Measurements from ENCODE around the gene RTL10.

RTL10 gene

DNA sequence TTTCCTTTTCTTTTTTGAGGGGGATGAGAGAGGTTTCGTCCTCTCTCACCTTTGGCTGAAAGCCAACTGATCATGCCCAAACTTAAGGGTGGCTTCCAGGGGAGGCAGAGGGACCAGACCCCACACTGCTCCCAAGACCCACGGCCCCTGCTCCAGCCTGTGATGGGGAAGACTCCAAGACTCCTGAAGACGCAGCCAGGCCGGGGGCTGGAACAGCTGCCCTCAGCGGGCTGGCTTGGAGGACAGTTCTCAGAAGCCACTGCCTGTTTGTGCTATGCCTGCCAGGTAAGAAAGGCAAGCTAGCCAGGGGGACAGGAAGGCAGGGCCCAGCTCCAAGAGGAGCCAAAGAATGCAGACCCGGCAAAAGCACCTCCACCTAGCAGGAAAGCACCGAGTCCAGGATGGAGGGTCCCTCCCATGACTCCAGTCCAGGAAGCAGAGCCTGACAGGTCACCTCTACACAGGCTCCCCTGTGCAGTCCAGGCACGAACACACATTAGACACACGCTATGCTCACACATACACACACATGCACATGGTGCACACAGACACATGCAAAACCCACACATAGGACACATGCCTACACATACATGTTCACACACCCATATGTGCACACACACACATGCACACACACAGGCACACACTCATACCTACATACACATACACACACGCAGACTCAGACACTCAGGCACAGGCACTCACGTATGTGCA is 31.3 kb downstream of the RTL10 start:
- no peak for DNase-seq (ENCODE audit: low read depth in 2 of 2)

GRCh38 chr22:19822301-19823117 is 32.2 kb downstream of the RTL10 start:
- DNase-seq (ENCODE audit: low read depth in 2 of 2), result no peak

DNA sequence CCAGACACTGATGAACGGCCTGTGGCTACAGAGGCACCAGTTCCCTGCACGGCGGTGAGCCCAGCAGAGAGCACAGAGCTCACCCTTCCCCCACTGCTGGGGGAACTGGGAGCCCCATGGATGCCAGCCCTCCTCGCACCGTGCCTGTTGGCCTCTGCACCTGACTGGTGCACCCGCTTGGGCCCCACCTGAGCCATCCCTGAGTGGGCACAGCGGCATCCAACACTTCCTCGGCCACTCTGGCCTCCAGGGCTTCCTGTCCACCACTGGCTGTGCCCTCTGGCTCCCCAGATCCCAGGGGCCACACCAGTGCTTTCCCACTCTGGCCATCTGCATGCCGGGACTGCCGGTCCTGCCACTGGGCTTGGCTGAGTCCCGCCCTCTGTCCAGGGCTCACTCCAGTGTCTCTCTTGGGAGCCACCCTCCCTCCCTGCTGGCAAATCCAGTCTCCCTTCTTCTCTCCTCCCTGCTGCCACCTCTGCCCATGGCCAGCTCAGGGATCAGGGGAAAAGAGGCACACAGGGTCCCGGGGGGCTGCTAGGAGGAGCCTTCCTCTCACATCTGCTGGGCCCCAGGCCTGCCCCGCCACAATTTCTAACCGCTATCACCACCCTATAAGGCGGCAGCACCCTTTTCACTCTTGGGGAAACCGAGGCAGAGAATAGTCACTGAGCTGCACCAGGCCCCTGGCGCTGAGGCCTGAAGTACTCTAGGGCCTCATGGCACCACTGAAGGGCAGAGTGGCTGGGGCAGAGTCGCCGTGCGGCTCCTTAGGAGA is 33.0 kb downstream of the RTL10 start:
- DNase-seq (ENCODE audit: low read depth in 2 of 2), result no peak

GRCh38 chr22:19820880-19821522 is 33.7 kb downstream of the RTL10 start:
- no peak for DNase-seq (ENCODE audit: low read depth in 2 of 2)

DNA sequence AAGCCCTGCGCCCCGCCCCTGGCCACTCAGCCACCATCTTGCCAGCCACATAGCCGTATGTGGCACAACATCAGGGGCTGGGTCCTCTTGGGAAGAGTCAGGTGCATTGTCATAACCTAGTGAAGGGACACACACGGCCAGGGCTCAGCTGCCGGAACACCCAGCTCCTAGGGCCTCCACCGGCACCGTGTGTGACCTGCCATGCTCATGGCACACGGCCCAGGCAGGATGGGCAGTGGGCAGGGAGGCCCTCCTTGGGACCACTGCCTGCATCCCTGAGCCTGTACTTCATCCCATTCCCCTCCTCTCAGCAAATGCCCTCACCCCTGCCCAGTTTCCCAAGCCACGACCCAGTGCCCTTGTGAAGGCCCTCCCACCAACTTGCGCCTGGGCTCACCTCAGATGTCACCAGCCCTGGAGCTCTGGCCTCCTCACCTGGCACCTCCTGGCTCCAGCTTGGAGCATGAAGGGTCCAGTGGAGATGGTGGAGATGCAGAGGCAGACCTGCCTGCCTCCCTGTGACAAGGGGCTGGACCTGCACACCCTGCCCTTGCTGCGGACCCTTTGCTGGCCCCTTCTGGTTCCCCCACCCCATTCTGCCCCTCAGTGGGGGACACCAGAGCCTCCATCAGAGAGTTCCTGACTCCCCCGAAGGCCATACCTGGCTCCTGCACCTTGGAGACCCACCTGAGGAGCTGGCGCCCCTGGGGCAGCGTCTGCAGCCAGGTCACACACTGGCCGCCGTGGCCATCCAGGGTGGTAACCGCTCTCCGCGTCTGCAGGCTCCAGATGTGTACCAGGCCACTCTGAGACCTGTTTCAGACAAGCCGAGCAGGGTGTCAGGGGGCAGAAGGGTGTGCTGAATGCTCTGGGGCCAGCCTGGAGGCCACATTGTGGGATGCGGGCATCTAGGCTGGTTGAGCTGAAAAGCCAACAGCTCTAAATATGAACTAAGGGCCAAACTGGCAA is 34.5 kb downstream of the RTL10 start:
- no peak for DNase-seq (ENCODE audit: low read depth in 2 of 2)

DNA sequence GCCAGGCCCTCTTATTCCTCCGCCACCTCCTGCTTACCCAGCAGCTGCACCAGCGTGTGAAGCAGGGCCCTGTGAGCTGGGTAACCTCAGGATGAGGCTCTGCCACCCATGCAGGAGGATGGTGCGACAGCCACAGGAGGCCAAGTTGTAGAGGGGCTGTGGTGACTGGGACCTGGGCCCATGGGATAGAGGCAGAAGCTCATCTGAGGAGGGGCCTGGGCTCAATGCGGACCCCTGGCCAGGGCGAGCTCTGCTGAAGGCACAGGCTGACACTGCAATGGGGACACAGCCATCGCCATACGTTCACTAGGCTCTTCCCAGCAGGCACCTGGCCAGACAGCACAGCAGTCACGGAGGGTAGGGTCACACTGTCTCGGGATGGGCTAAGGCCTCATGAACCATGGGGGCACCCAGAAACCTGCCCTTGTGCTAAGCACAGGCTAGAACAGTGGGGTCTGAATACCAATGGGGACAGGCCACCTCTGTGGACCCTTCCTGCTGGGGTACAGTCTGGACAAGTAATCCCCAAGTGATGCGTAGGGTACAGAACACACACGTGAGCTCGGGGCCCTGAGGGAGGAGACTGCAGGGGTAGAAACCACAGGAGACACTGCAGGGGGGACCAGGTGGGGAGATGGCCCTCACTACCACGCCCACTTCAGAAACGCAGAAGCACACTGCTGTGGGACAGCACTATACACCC is 35.3 kb downstream of the RTL10 start:
- no peak for DNase-seq (ENCODE audit: low read depth in 2 of 2)

- DNase-seq (ENCODE audit: low read depth in 2 of 2), result no peak
Measured at GRCh38 chr22:19818324-19819207, 36.1 kb downstream of the RTL10 start.

DNA sequence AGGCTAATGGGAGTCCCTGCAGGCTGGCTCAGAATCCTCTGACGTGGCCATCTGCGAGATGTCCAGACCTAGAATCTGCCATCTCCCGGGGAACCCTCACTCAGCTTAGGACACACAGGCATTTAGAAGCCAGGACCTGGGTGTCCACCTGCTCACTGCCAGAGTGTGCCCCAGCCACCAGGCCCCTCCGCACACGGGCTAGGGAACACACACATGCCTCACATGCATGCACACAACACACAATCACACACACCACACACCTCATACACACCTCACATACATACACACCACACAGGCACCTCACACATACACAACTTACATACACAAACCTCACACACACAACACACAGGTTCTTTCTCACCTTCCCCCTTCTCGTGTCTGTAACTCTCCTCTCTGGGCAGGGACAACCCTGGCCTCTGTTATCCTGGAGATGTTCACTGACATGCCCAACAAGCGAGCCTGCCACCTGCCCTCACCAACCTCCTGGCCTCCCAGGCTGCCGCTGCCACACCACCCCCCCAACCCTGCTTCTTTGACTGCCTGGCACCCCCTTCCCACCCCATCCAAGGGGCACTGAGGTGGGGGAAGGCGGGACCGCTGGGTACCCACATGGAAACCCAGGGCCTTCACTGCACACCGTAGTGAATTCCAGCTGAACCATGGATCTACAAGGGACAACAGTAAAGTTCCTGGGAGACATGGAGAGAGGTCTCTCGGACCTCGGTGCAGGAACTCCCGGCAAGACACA is 38.1 kb downstream of the RTL10 start:
- no peak for DNase-seq (ENCODE audit: low read depth in 2 of 2)

DNA sequence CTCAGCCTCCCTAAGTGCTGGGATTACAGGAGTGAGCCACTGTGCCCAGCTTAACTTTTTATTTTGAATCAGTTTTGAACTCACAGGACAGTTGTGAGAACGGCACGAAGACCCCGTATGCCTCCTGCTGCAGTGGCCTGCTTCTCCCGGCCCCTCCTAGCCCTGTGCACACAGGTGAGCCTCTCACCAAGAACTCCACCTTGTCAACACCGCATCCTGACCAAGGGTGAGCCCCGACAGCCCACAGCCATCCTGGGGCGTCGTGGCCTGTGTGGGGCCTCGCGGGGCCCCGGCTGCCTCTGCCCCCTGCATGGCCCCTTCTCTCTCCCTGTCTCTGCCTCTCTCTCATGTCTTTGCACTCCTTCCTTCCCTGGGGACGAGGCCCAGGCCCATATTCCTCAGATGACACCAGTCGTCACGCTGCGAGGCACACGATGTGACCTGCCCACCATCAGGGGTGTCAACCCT is 38.8 kb downstream of the RTL10 start:
- no peak for DNase-seq (ENCODE audit: low read depth in 2 of 2)

DNA sequence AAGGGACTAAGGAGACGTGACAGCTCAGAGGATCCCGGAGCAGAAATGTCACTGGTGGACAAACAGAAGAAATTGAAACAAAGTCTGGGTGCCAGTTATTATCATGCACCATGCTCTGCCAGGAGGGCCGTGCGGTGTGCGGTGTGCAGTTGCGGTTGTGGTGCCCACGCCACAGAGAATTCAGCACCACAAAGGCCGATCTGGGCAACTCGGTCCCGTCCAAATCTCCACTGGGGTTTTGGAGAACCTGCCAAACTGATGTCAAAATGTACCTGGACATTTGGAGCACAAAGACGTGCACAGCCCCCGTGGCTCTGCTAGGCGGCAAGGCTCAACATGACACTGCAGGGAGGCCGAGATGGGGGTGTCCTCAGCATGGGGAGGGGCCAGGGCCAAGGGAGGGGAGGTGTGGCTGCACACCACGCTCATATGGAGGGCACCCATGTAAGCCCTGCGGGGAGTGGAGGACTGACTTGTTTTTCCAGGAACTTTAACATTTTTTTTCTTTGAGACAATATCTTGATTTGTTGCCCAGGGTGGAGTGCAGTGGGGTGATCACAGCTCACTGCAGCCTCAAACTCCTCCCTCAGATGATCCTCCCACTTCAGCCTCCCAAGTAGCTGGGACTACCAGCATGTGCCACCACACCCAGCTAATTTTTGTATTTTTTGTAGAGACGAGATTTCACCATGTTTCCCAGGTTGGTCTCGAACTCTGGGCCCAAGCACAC is 39.4 kb downstream of the RTL10 start:
- no peak for DNase-seq (ENCODE audit: low read depth in 2 of 2)

DNA sequence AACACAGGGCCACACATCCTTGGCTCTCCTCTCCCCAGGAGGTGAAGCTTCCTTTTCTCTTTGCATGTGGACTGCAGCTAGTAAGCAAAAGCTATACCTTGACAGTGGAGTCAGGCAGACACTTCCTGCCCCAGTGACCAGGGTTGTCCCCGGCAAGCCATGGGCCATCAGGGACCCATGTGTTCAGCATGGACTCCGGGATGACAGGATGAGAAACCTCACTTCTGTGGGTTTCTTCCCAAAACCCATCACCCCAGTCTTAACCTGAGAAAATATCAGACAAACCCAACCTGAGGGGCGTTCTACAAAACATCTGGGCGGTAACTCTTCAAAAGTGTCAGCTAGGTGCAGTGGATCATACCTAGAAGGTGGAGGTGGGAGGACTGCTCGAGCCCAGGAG is 40.2 kb downstream of the RTL10 start:
- DNase-seq (ENCODE audit: low read depth in 2 of 2), result no peak

- DNase-seq (ENCODE audit: low read depth in 2 of 2), result no peak
Measured at GRCh38 chr22:19812910-19813309, 41.8 kb downstream of the RTL10 start.

GRCh38 chr22:19811811-19812771 is 42.6 kb downstream of the RTL10 start:
- no peak for DNase-seq (ENCODE audit: low read depth in 2 of 2)

- no peak for DNase-seq (ENCODE audit: low read depth in 2 of 2)
Measured at GRCh38 chr22:19811211-19811621, 43.5 kb downstream of the RTL10 start.

DNA sequence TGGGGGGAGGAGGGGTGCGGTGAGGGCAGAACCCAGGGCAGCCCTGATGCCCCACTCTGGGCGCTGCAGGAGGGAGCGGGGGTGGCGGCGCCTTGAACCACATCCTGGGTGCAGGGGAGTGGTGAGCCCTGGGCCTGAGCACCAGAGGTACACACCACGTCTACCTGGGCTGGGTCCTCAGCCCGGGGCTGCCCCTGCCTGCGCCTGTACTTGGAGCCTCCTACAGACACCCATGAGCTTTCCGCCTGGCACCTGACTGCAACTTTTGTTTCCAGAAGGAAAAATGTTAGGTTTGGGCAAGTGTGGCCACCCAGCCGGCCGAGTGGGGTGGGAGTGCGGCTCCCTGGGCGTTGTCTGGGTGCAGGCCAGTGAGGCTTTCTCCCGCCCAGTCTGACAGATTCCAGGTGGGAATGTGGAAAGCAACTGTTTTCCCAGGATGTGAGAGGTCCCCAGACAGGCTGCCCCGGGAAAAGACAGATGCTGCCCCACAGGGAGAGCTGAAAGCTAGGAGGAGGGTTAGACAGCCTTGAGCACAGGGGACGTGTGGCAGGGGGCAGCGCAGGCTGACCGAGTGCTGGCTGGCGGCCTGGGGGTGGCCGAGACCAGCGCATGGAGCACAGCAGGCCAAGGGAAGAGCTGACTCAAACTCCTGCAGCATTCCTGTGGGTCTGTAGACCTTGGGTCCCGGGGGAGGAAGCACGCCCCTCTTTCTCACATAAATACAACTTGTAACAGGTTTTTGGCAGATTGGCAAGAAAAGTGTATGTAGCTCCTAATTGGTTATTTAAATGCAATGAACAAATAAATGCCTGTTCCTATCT is 44.1 kb downstream of the RTL10 start:
- no peak for DNase-seq (ENCODE audit: low read depth in 2 of 2)

- DNase-seq (ENCODE audit: low read depth in 2 of 2), result no peak
Measured at GRCh38 chr22:19809741-19810140, 44.9 kb downstream of the RTL10 start.
